HG03108 (cell line): ENCODE data around the gene ACSBG1.
"Not testable (repeated sequence)": the region's sequence is repeated elsewhere in the genome, so short reads cannot be mapped to it uniquely, and the experiment has no call there.

Experiments
- ATAC-seq: cut with Tn5 transposase; IDR thresholded peaks from one replicate; pipeline ENCODE4 v1.9.1; 2021; ENCODE audit warnings: moderate library complexity; ENCODE audit not compliant: unreplicated experiment

Gene ACSBG1

DNA sequence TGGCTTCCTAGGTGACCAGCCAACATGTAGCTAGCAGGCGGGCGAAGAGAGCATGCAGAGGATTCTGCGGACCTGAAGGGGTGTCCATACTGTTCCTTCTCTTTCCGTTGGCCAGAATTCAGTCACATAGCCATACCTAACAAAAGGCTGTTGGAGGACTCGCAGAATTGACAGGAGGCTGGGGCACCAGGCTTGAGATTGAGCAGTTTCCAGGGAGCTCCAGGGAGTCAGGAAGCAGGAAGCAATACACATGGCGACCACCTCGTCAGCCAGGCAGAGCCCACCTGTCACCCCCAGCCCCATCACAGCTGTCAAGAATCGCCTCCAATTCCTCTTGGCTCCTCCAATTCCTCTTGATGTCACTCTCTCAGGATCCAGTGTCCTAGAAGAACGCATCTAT lies 16.8 kb upstream of the ACSBG1 start:
- no peak for ATAC-seq

DNA sequence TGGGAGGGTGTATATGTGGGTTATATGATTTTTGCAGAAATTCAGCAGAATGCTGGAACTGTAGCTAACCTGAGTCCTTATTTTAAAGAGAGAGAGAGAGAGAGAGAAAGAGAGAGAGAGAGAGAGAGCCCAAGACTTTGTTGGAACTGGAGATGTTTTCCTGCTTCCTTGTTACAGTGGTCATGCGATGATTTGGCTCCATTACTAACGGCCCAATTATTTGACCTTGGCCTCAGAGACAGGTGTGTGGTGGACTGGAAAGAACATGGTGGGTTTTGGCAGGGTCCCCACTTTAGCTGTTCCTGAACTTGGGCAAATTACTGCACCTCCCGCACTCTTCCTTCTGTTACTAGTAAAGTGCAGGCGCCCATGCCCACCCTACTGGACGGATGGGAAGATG lies 14.8 kb upstream of the ACSBG1 start:
- no peak for ATAC-seq

DNA sequence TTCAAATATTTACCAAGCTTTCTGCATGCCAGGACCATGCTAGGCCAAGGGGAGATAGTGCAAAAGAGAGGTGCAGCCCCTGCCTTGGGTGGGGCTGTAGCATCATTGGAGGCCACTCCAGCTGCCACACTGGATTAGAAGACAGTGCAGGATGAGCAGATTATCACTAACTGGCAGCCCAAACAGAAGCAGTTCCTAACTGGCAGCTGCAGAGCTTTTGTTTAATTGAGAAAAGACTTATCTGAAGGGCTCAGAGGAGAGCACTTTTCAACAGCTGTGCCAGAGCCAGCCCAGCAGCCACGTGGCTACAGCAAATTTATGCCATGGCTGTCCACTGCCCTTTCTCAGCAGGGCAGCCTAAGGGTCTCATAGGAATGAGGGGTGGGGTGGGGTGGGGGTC lies 13.5 kb upstream of the ACSBG1 start:
- ATAC-seq = no peak

DNA sequence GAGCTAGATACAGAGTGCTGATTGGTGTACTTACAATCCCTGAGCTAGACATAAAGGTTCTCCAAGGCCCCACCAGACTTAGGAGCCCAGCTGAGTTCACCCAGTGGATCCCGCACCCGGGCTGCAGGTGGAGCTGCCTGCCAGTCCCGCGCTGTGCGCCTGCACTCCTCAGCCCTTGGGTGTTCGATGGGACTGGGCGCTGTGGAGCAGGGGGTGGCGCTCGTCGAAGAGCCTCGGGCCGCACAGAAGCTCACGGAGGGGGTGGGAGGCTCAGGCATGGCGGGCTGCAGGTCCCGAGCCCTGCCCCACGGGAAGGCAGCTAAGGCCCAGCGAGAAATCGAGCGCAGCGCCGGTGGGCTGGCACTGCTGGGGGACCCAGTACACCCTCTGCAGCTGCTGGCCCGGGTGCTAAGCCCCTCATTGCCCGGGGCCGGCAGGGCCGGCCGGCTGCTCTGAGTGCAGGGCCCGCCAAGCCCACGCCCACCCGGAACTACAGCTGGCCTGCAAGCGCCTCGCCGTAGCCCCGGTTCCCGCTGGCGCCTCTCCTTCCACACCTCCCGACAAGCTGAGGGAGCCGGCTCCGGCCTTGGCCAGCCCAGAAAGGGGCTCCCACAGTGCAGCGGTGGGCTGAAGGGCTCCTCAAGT lies 11.7 kb upstream of the ACSBG1 start:
- not testable (repeated sequence) for ATAC-seq

DNA sequence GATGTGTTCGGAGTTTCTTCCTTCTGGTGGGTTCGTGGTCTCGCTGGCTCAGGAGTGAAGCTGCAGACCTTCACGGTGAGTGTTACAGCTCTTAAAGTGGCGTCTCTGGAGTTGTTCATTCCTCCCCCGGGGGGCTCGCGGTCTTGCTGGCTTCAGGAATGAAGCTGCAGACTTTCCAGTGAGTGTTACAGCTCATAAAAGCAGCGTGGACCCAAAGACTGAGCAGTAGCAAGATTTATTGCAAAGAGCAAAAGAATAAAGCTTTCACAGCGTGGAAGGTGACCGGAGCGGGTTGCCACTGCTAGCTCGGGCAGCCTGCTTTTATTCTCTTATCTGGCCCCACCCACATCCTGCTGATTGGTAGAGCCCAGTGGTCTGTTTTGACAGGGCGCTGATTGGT lies 11.0 kb upstream of the ACSBG1 start:
- ATAC-seq = not testable (repeated sequence)

DNA sequence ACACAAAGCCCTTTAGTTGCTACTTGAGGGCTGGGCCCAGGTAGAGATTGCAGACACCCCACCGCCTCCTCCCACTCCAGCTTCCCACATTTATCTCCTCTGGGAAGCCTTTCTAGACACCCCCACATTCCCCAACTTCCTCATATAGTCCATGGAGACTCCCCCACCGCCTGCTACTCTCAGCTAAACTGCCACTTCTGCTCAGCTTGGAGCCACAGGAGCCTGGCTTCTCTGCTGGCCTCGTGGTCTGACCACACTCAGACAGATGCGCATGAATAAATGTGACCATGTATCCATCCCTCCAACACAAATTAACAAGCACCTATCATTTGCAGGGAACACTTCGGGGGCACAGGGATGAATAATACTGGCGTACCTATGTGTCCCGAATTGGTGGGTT lies 10.5 kb upstream of the ACSBG1 start:
- no peak for ATAC-seq

DNA sequence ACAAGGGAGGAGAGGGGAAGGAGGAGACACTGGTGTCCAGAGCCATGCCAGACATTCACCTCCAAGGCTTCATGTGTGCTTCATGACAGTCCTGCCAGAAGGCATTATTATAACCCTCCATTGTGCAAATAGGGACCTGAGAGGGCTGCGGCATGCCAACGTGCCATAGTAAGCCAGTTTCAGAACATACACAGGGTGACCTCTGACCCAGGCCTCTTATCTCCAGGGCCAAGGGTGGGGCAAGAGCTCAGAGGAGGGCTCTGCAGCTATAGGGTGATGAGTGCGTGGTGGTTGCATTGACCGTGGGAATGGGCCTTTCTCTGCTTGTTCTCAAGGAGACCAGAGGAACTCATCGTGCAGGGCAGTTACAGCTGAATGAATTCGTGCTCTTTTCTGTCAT lies 9.7 kb upstream of the ACSBG1 start:
- no peak for ATAC-seq

DNA sequence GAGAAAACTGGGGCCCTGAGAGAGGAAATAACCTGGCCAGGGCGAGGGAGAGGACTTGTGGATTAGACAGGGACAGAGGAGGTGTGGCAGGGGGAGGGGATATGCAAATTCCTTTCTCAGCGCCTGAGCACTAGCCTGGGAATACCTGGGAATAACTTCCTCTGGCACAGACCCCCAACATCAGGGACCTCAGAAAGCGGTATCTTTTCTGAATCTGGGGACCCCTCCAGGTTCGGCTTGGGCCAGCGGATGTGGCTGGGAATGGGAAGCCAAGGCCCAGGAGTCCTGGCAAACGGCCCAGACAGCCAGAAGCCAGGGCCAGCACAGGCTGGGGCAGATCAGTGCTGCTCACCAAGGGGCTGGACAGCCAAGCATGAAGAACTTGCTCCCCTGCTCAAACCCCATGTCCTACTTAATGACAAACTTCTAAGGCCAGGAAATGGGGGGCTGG lies 9.2 kb upstream of the ACSBG1 start:
- ATAC-seq = no peak

DNA sequence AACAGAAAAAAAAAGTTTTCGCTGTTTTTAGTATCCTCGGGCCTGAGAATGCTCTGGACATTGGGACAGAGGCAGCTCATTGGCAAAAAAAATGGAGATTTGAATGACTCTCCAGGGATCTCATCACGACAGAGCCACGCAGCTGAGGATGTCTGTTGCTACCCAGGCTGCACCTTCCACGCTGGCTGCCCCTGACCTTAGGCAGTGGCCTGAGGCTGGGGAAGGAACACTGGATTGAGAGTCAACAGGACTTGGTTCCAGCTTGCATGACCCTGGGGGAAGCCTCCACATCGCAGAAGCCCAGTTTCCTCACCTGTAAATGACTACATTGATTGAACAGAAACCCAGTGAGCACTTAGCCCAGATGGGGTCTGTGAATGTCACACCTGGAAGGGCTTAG lies 8.7 kb upstream of the ACSBG1 start:
- no peak for ATAC-seq

DNA sequence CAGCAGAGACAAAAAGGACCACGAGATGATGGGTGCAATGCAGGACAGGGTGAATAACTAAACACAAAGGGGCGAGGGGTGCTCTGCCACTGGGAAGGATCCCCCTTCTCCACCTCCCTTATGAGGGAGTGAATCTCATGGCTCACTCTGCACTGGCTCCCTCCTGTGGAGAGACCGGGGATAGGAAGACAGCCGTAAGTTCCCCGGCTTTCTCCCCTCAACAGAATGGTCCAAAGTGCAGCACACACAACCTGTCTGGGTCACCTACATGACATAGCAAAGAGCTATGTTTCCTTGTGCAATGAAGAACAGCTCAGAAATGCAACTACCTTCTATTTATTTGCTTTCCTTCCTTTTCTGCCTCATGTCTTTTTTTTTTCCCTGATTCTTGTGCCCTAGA lies 7.8 kb upstream of the ACSBG1 start:
- no peak for ATAC-seq

DNA sequence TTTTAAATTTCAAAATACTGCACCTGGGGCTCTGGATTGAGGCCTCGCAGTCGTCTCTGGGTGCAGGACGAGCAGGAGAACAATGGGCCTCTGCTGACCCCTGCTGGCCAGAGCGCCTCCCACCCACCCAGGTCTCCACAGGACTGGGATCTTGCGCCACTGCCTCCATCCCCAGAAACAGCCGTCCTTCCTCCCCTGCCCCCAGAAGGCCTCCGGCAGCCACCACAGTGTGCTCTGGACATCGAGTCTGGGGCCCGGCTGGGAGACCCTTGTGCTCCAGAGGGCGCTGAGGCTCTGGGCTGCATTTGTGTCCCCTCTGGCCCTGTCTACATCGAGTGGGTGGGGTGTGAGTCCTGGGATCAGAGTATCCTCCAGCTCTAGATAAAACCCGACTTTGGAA lies 6.7 kb upstream of the ACSBG1 start:
- ATAC-seq = no peak

DNA sequence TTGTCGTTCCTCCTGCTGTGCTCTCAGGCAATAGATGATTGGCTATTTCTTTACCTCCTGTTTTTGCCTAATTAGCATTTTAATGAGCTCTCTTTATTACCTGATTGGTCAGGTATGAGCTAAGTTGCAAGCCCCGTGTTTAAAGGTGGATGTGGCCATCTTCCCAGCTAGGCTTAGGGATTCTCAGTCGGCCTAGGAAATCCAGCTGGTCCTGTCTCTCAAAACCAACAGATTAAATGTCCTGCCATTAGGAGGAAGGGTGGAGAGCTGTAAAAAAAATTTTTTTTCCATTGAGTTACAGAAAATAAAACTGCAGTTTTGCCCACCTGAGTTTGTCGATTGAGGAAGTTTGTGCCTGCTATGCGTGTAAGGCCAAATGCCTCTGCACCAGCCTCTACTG lies 5.4 kb upstream of the ACSBG1 start:
- ATAC-seq = no peak

DNA sequence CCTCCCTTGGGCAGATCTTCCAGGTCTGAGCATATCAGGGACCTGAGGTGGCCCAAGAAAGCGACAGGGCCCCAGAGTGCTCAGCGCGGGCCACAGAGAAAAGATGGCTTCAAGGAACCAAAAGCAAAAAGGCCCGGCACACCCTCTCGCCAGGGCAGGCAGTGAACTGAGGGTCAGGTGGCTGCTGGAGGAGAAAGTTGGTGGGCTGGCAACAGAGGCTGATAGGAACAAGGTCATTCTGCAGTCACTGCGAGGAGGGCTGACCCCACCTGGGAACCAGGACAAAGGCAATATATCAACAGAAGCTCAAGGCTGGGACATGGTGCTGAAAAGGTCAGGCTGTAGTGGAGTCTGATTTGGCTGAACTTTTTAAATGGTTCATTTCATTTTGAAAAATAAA lies 2.8 kb upstream of the ACSBG1 start:
- no peak for ATAC-seq

DNA sequence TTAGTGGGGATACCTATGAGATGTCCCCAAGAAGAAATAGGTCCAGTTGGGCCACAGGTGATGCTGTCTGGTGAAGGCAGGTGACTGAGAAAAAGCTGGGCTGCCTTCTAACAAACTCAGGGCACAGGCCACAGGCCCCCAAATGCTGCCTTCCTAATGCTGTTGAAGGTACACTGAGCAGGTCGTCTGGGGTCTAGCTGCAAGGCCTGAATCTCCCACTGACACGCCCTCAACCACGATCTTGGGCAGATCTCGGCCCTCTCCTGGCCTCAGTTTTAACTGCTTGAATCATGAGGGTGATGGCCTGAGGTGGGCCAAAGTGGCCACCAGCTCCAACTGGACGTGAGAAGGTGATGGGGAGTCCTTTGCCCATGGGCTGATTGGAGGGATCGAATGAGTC lies 2.1 kb upstream of the ACSBG1 start:
- no peak for ATAC-seq

DNA sequence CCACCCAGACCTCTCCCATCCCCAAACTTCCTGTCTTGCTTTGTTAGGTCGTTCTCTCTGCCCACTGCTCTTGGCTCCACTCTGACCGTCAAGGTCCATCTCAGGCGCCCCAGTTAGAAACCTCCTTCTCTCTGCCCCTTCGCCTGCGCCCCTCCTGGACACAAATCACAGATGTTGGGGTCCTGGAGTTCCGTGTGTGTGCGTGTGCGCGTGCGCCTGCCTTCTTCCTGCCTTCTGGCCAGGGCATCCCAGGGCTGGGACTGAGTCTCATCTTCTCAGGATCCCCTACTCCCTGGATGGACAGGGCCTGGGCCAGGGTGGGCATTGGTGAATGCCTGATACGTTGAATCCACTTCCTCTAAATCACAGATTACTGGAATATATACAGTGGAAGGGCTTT lies 869 bp downstream of the ACSBG1 start:
- no peak for ATAC-seq

DNA sequence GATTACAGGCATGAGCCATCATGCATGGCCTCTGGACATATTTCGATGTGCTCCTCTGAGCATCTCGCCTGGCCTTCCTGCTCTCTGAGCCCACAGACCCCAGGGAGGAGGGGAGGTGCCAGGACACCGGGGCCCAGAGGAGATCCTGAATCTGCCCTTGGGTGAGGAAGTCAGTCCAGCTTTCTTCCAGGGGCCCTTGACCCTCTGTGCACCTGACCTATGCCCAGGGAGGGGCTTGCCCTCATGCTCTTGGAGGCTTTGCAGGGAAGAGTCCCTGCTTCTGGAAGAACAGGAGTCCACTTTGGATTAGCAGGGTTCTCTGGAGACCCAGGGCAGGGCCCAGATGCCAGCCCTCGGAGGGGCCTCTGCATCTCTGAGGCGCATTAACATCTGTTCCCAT lies 1.4 kb downstream of the ACSBG1 start:
- ATAC-seq = no peak

DNA sequence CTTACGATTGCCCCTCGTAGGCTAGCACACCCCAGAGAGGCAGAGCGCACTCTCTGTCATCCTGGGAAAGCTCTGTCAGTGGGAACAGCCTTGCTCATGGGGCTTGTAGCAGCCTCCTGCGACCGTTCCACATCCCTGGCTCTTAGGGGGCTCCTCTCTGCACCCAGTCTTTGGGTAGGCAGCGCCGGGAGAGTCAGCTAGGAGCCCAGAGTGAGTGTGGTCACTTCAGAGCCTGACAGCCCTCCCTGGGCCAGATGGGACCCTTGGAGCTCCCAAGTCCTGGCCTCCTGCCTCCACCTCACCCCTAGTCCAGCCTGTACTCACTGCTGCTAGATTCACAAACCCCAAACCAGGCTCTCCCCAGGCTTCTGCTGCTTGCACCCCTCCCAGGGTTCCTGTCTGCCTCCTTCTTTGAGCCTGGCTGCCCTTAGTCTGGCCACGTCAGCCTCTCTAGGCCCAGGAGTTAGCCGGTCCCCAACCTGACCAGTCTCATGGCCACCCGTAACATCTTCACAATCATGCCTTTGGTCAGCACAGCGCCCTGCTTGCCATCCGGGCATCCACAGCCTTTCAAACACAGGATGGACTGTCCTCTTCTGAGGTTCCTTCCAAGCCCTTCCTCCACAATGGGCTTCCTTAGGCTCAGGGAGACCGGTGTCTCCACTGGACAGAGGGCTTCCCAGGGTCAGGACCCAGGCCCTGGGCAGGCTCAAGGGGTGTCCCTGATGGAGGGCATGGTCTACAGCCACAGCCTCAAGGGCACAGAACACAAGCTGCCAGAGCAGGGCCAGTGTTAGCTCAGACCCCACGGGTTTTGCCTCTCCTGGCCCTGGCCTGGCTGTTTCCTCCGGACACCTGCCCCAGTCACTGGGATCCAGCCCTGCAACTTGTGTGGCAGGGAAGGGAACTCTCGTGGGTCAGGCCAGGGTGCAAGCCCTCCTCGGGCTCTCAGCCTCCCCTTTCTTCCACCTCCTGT lies 4.6 kb downstream of the ACSBG1 start:
- ATAC-seq = no peak

DNA sequence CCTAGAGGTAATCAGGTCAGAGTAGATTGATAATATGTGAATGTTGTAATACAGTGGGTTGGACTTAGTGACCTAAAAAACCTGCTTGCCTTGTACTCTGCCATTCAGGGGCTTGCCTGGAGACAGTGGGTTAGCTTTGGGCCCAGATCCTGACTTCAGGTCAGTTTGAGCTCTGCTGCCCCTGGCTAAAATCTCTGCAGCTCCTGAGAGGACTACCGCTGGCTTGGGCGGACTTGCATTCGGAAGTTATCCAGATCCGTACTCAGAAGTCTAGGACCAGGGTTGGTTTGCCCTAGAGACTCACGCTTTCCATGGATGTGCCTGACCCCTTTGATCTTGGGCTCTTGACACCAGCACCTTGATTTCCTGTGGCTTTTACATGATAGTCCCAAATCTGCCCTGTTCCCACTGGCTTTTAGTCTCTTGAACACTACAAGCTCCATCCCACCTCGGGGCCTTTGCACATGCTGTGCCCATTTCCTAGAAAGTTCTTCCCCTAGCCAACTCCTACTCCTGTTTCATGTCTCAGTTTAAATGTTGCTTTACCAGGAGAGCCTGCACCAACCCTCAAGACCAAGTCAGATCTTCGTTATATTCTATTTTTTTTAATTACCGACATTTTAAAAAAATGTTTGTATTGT lies 5.9 kb downstream of the ACSBG1 start:
- ATAC-seq = no peak

DNA sequence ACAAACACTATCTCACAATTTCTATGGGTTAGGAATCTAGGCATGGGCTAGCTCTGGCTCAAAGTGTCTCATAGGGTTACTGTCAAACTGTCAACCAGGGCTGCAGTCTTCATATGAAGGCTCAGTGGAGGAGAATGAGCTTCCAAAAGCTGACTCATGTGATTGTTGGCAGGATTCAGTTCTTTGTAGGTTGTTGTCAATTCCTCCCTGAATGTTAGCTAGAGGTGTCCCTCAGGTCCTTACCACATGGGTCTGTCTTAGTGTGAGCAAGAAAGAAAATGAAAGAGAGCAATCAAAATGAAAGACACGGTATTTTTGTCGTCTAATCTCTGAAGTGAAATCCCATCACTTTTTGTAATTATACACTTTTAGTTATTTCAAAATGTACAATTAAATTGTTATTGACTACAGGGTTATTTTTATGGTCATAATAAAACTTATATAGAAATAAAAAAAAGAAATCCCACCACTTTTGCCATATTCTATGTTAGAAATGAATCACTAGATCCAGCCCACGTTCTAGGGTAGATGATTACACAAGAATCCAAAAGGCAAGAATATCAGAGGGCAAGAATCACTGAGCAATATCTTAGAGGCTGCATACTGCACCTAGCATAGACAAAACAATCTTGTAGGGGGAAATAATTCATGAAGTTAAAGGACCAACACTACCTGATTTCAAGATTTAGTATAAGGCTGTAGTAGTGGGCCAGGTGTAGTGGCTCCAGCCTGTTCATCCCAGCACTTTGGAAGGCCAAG lies 8.4 kb downstream of the ACSBG1 start:
- ATAC-seq = no peak

DNA sequence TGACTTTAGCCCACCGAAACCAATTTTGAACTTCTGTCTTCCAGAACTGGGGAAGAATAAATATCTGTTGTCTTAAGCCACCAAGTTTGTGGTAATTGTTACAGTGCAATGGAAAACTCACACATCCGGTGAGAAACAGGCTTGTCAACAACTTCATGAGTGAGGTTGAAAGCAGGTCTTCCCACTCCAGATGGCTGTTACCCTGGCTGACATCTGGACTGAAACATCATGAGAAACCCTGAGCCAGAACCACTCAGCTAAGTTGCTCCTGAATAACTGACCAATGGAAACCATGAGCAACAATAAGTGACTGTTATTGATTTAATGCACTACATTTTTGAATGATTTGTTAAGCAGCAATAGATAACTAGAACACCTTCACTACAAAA lies 10.3 kb downstream of the ACSBG1 start:
- no peak for ATAC-seq

DNA sequence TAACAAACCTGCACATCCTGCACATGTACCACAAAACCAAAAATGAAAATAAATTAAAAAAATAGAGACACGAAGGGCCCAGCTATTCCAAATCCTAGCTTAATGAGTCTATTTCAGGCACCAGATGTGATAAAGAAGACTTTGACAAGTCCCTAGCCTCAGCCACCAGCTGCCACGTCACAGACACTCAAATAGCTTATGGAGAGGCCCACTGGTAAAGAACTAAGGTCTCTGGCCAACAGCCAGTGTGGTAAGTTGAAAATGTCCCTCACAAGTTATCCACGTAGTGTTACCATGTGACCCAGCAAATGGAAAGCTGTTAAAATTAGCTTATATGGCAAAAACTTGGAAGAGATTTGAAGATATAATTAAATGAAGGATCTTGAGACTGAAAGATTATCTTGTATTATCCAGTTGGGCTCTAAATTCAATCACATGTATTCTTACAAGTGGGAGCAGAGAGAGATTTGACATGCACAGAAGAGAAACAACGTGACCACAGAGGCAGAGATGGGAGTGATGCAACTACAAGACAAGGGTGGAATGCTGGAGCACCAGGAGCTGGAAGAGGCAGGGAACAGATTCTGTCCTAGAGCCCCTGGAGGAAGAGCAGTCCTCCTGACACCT lies 10.9 kb downstream of the ACSBG1 start:
- ATAC-seq = no peak
